Neural cell (in vitro differentiated cells): ENCODE measurements around the gene RABGAP1L. TPM values are rescaled to one million over a fixed set of nuclear protein-coding genes. Genes with fewer than 3 reads are reported as not detected.

Experiments
- H2AFZ ChIP-seq: fragments of 200-600, 300-800 bp; sonication (generic), shearing (Covaris generic); 2 replicates; pipeline ENCODE4 v1.6.0; 2014; ENCODE audit warnings: low read depth, mild to moderate bottlenecking, antibody characterized with exemption, low read length, moderate library complexity
- H3F3A ChIP-seq: fragments of 200-600 bp; shearing (Covaris generic); 2 replicates; pipeline ENCODE4 v1.6.1; 2016; ENCODE audit warnings: mild to moderate bottlenecking, moderate library complexity, mixed read lengths, antibody characterized with exemption, low read length; ENCODE audit not compliant: insufficient read depth, poor library complexity, severe bottlenecking
- H3K27ac ChIP-seq: fragments of 200-600, 300-800 bp; sonication (generic), shearing (Covaris generic); 2 replicates; pipeline ENCODE4 v1.5.1; 2014; ENCODE audit warnings: mild to moderate bottlenecking, low read length, moderate library complexity
- H3K27me3 ChIP-seq: fragments of 300-800, 200-600 bp; sonication (generic), shearing (Covaris generic); 2 replicates; pipeline ENCODE4 v1.6.0; 2014; ENCODE audit warnings: mild to moderate bottlenecking, low read depth, low read length, moderate library complexity; ENCODE audit not compliant: insufficient read depth
- H3K36me3 ChIP-seq: fragments of 300-800, 200-600 bp; sonication (generic), shearing (Covaris generic); 2 replicates; pipeline ENCODE4 v1.5.1; 2014; ENCODE audit warnings: mild to moderate bottlenecking, antibody characterized with exemption, low read length, moderate library complexity; ENCODE audit not compliant: insufficient read depth
- H3K4me2 ChIP-seq: fragments of 300-800, 200-600 bp; sonication (generic), shearing (Covaris generic); 2 replicates; pipeline ENCODE4 v1.6.0; 2014; ENCODE audit warnings: mild to moderate bottlenecking, low read length
- H3K4me3 ChIP-seq: fragments of 300-800, 200-600 bp; sonication (generic), shearing (Covaris generic); 2 replicates; pipeline ENCODE4 v1.5.1; 2014; ENCODE audit warnings: mild to moderate bottlenecking, low read length, moderate library complexity
- H3K79me2 ChIP-seq: fragments of 200-600 bp; shearing (Covaris generic); replicated peaks from 2 replicates; pipeline ENCODE4 v1.6.0; 2014; ENCODE audit warnings: mild to moderate bottlenecking, low read length, moderate library complexity; ENCODE audit not compliant: insufficient read depth
- H3K9ac ChIP-seq: fragments of 300-800, 200-600 bp; sonication (generic), shearing (Covaris generic); 2 replicates; pipeline ENCODE4 v1.6.1; 2016; ENCODE audit warnings: mild to moderate bottlenecking, low read length, mixed read lengths
- H3K9me2 ChIP-seq: fragments of 200-600 bp; shearing (Covaris generic); 2 replicates; pipeline ENCODE4 v1.6.1; 2016; ENCODE audit warnings: mild to moderate bottlenecking, low read length, mixed read lengths; ENCODE audit not compliant: insufficient read depth
- H3K9me3 ChIP-seq: fragments of 200-600, 300-800 bp; sonication (generic), shearing (Covaris generic); 2 replicates; pipeline ENCODE4 v1.6.1; 2016; ENCODE audit warnings: mild to moderate bottlenecking, mixed run types, low read length, moderate library complexity, mixed read lengths
- H4K20me1 ChIP-seq: fragments of 200-600 bp; shearing (Covaris generic); 2 replicates; pipeline ENCODE4 v1.6.1; 2016; ENCODE audit warnings: mild to moderate bottlenecking, mixed run types; ENCODE audit not compliant: insufficient read depth
- CTCF ChIP-seq: fragments of 450-650 bp; IDR thresholded peaks from 2 replicates; pipeline ENCODE4 v1.5.1; 2014; ENCODE audit warnings: antibody characterized with exemption, mild to moderate bottlenecking, moderate library complexity; ENCODE audit not compliant: poor library complexity, severe bottlenecking
- EP300 ChIP-seq: fragments of 450-650 bp; conservative IDR thresholded peaks from 2 replicates; pipeline ENCODE4 v1.6.1; 2014; ENCODE audit warnings: antibody characterized with exemption, mild to moderate bottlenecking, moderate library complexity; ENCODE audit not compliant: poor library complexity, severe bottlenecking
- EZH2 ChIP-seq: fragments of 200-600, 300-800 bp; shearing (Covaris generic), sonication (generic); IDR thresholded peaks from 2 replicates; pipeline ENCODE4 v1.6.1; 2014; ENCODE audit warnings: antibody characterized with exemption, low read length, borderline replicate concordance, mild to moderate bottlenecking; ENCODE audit not compliant: insufficient read depth, poor library complexity, severe bottlenecking
- MXI1 ChIP-seq: fragments of 450-650 bp; conservative IDR thresholded peaks from 2 replicates; pipeline ENCODE4 v1.6.1; 2014; ENCODE audit warnings: antibody characterized with exemption, mild to moderate bottlenecking; ENCODE audit not compliant: poor library complexity, severe bottlenecking
- POLR2AphosphoS5 ChIP-seq: IDR thresholded peaks from 2 replicates; pipeline ENCODE4 v1.6.1; 2012
- RAD21 ChIP-seq: fragments of 450-650 bp; conservative IDR thresholded peaks from 2 replicates; pipeline ENCODE4 v1.6.1; 2014; ENCODE audit warnings: antibody characterized with exemption, mild to moderate bottlenecking, moderate library complexity
- SMC3 ChIP-seq: fragments of 450-650 bp; conservative IDR thresholded peaks from 2 replicates; pipeline ENCODE4 v1.6.1; 2014; ENCODE audit warnings: antibody characterized with exemption, mild to moderate bottlenecking, moderate library complexity; ENCODE audit not compliant: poor library complexity
- polyA plus RNA-seq: library from polyadenylated mRNA; depleted of rRNA; stranded (reverse); fragments of >200 nt; gene quantifications from 2 replicates; pipeline ENCODE4 v1.2.3, GENCODE V29; 2014
- TF ChIP-seq, protein P1 (sequence below): IDR thresholded peaks from 2 replicates; pipeline ENCODE4 v1.6.1; 2012; ENCODE audit warnings: borderline replicate concordance

Gene RABGAP1L
- polyA plus RNA-seq, 1 donor from 2014 or later = 32.2 TPM

- H3K27ac ChIP-seq = peak overlapping the region; percentile 95
- peak overlapping the region; percentile 77 for H3K9ac ChIP-seq
- H3K9me2 ChIP-seq = no peaks in the 10 kb centered on the region
- no peak for TF ChIP-seq EP300
- TF ChIP-seq SMC3 = no peak
- TF ChIP-seq MXI1 = no peak
- TF ChIP-seq, protein P1, sequence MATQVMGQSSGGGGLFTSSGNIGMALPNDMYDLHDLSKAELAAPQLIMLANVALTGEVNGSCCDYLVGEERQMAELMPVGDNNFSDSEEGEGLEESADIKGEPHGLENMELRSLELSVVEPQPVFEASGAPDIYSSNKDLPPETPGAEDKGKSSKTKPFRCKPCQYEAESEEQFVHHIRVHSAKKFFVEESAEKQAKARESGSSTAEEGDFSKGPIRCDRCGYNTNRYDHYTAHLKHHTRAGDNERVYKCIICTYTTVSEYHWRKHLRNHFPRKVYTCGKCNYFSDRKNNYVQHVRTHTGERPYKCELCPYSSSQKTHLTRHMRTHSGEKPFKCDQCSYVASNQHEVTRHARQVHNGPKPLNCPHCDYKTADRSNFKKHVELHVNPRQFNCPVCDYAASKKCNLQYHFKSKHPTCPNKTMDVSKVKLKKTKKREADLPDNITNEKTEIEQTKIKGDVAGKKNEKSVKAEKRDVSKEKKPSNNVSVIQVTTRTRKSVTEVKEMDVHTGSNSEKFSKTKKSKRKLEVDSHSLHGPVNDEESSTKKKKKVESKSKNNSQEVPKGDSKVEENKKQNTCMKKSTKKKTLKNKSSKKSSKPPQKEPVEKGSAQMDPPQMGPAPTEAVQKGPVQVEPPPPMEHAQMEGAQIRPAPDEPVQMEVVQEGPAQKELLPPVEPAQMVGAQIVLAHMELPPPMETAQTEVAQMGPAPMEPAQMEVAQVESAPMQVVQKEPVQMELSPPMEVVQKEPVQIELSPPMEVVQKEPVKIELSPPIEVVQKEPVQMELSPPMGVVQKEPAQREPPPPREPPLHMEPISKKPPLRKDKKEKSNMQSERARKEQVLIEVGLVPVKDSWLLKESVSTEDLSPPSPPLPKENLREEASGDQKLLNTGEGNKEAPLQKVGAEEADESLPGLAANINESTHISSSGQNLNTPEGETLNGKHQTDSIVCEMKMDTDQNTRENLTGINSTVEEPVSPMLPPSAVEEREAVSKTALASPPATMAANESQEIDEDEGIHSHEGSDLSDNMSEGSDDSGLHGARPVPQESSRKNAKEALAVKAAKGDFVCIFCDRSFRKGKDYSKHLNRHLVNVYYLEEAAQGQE = no peak
- no peak for TF ChIP-seq RAD21
- TF ChIP-seq POLR2AphosphoS5 = no peak
- no peak for TF ChIP-seq CTCF
- no peak for TF ChIP-seq EZH2
- H3K27me3 ChIP-seq = no peaks in the 10 kb centered on the region
- H4K20me1 ChIP-seq = no peaks in the 10 kb centered on the region
- no peaks in the 10 kb centered on the region for H3K36me3 ChIP-seq
- peak overlapping the region; percentile 35 for H2AFZ ChIP-seq
- H3K9me3 ChIP-seq = no peaks in the 10 kb centered on the region
- peak overlapping the region; percentile 93 for H3K4me2 ChIP-seq
- H3K79me2 ChIP-seq = peaks cover 35% of the 10 kb centered on the region
- peak overlapping the region; percentile 71 for H3K4me3 ChIP-seq
- peaks cover 19% of the 10 kb centered on the region for H3F3A ChIP-seq
These were observed 639.8 kb downstream of the RABGAP1L start for GRCh38 chr1:174799136-174799479.

- Histone ChIP-seq H3K9me3 (no peaks in the 10 kb centered on the region), H3K4me3 (peak overlapping the region; percentile 71), H3K27ac (peak overlapping the region; percentile 95), H3F3A (peaks cover 19% of the 10 kb centered on the region), H3K9me2 (no peaks in the 10 kb centered on the region), H3K4me2 (peak overlapping the region; percentile 77), H3K36me3 (no peaks in the 10 kb centered on the region), H2AFZ (peak overlapping the region; percentile 3), H3K27me3 (no peaks in the 10 kb centered on the region), H3K79me2 (peaks cover 45% of the 10 kb centered on the region), H3K9ac (peak overlapping the region; percentile 88), H4K20me1 (no peaks in the 10 kb centered on the region)
- TF ChIP-seq, protein P1 = peak; percentile 9
- TF ChIP-seq CTCF = no peak
These were observed 641.0 kb downstream of the RABGAP1L start for GRCh38 chr1:174800216-174800851.
